GM19463 (cell line): ENCODE results near the gene JAK2.
"Not testable (repeated sequence)": the region's sequence is repeated elsewhere in the genome, so short reads cannot be mapped to it uniquely, and the experiment has no call there.

Experiments used
- ATAC-seq: cut with Tn5 transposase; IDR thresholded peaks from one replicate; pipeline ENCODE4 v1.9.1; 2021; ENCODE audit warnings: mild to moderate bottlenecking, moderate library complexity; ENCODE audit not compliant: unreplicated experiment

JAK2 gene

GRCh38 chr9:4980086-4980727 lies 4.9 kb upstream of the JAK2 start:
- no peak for ATAC-seq

- ATAC-seq: no peak
These were observed 2.2 kb upstream of the JAK2 start for GRCh38 chr9:4982721-4983482.

- no peak for ATAC-seq
These were observed 1.4 kb upstream of the JAK2 start for GRCh38 chr9:4983601-4984165.

GRCh38 chr9:4984171-4984620 lies 876 bp upstream of the JAK2 start:
- peak; percentile 7 for ATAC-seq

GRCh38 chr9:4985386-4986266 lies 554 bp downstream of the JAK2 start:
- peak; percentile 20 for ATAC-seq

DNA sequence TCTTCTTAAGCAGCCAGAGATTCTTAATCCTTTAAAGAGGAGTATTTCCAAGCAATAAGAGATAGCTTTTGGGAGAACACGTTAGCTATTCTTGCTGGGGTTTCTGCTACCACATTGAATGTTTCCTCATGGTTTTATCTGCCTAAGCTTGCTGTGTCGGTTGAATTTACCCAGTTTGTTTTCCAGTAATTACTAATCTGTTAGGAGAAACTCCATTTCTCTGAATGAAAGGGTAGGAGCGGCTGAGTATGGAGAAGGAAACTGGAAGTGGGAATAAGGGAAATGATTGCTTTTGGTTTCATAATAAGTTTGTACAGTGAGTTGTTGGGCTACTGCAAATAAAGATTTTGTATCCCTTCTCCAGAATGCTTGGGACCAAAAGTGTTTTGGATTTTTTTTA lies 1.2 kb downstream of the JAK2 start:
- ATAC-seq: no peak

GRCh38 chr9:4986783-4987182 lies 1.7 kb downstream of the JAK2 start:
- no peak for ATAC-seq

DNA sequence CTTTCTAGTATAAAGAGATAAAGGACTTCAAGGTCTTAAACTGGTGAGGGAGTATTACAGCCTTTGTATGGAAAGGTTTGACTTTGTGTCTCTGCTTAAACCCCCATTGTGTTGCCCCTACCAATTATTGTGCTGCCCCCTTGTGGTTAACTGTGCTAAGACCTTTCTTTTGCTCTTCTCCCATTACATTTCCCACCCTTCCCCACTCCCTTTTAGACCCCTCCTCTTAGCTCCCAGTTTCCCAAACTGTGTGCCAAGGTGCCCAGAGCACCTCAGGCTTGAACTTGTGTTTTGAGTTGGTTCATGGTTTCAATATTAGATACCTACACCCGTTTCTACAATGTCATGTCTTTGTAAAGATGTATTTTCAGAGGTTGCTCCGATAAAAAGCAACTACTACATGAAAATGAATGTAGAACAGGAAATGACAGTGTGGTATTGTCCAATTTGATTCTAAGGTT lies 2.9 kb downstream of the JAK2 start:
- ATAC-seq: no peak

DNA sequence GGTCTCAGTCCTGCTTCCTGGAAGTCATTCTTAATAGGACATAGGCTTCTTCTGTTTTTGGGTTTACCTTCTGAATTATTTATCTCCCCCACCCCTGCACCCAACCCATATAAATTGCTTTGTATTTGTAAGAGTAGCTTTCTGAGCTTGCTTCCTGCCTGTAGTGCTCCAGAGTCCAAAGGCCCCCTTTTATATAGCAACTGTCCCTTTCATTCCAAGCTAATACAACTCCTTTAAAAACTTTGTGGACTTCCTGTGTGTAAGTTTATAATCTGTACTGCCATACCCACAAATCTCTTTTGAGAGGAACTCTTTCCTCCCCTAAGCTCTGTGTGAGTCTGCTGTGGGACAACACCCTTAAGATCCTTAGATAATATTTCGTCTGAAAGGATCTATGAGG lies 7.8 kb downstream of the JAK2 start:
- ATAC-seq: no peak

DNA sequence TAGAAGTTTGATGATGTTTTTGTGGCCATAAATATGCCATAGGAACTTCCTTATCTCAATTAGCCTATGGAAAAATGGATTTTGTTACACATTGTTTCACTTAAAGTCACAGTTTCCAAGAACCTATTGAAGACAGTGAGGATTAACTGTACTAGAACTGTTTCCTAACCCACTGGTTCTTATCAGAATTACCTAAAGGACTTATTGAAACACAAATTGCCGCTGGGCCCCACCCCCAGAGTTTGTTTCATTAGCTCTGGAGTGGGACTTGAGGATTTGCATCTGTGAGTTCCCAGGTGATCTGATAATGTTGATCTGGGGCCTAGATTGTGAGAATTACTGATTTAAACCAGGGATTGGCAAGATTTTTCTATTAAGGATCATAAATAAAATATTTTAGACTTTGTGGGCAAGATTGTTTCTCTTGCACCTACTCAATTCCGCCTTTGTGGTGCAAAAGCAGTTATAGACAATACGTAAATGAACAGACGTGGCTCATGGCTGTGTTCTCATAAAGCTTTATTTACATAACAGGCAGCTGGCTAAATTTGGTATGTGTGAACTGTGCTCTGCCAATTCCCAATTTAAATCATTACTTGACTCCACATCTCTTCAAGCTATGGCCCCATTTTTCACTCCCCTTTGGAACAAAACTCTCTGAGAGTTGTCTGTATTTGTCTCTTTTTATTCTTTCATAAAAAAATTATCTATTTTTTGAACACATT lies 9.3 kb downstream of the JAK2 start:
- no peak for ATAC-seq

- no peak for ATAC-seq
These were observed 12.1 kb downstream of the JAK2 start for GRCh38 chr9:4997196-4997595.

DNA sequence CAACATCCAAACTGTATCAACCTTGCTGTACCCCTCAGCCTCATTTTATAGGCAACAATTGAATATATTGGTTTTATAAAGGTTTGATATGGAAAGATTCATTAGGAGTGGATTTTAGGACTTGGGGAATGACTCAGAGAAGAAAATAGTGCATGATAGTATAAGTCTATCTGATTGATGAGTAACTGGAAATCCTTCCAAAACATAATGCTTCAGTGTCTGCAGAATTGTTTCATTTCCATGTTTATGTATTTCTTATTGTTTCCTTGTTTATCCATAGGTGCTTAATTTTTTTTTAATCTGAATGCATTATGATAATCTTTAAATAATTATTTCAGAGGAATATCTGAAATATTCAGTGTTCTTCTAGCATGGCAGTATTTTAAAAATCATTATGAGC lies 12.6 kb downstream of the JAK2 start:
- ATAC-seq: no peak

- no peak for ATAC-seq
These were observed 17.7 kb downstream of the JAK2 start for GRCh38 chr9:5002811-5003210.

DNA sequence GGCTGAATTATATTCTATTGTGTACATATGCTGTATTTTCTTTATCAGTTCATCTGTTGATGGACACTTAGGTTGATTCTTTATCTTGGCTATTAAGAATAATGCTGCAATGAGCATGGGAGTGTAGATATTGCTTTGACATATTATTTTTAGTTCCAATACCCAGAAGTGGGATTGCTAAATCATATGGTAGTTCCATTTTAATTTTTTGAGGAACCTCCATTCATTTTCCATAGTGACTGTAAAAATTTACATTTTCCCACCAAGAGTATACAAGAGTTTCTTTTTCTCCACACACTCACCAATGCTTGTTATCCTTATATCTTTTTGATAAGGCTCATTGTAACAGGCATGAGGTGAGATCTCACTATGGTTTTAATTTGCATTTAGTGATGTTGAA lies 19.4 kb downstream of the JAK2 start:
- no peak for ATAC-seq

DNA sequence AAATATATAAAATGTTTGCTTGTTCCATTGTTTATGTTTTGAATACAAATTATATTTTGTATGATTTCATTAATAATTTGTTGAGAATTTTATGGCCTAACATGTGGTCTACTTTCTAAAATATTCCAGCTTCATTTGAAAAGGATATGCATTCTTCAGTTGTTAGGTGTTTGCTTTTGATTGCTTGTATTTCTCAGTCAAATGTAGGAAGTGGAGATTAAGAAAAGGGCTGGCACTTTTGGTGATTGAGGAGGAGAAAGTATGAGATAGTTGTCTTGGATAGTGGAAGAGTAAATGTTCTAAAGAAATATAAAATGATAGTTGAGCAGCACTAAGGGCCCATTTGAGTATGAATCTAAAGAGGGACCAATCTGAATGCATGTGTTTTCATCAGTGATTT lies 23.1 kb downstream of the JAK2 start:
- ATAC-seq: no peak

GRCh38 chr9:5013374-5013773 lies 28.3 kb downstream of the JAK2 start:
- ATAC-seq: no peak

DNA sequence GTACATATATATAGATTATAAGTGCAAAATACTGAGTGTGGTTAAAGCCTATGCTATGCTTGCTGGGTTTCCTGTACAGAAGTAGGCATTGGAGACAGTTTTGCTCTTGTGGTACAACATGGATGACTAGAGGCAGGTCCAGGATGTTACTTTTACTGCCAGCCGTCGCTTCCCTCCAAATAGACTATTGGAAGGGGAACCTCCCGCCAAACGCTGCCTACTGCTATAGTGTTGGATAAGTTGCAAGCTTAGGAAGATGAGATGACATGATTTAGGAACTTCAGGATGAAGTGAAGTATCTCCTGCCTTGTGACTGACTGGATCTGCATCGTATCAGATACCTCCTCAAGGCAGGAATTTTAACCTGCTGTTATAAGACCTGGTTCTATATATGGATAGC lies 30.9 kb downstream of the JAK2 start:
- no peak for ATAC-seq

DNA sequence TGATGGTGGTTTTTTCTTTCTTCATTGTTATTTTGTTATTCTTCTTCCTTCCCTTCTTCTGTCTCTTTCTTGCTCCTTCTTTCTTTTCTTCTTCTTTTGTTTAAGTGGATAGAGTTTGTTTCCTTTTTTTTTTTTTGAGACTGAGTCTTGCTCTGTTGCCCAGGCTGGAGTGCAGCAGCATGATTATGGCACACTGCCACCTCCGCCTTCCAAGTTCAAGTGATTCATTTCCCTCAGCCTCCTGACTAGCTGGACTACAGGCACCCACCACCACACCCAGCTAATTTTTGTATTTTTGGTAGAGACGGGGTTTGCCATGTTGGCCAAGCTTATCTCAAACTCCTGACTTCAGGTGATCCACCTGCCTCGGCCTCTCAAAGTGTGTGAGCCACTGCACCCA lies 40.3 kb downstream of the JAK2 start:
- no peak for ATAC-seq

DNA sequence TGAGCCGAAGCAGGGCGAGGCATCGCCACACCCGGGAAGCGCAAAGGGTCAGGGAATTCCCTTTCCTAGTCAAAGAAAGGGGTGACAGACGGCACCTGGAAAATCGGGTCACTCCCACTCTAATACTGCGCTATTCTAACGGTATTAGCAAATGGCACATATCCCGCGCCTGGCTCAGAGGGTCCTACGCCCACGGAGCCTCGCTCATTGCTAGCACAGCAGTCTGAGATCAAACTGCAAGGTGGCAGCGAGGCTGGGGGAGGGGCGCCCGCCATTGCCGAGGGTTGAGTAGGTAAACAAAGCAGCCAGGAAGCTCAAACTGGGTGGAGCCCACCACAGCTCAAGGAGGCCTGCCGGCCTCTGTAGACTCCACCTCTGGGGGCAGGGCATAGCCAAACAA lies 46.9 kb downstream of the JAK2 start:
- not testable (repeated sequence) for ATAC-seq

- ATAC-seq: no peak
These were observed 55.8 kb downstream of the JAK2 start for GRCh38 chr9:5040730-5041389.
